Stimulated activated naive CD8-positive, alpha-beta T cell treated with anti-CD3 and anti-CD28 coated beads, Interleukin-15, amount 100 ng/mL, for 72 hours (primary cell): ENCODE data around the gene SLC19A1.

Experiments used
- ATAC-seq: fragments of 150-1000 bp; cut with Tn5 transposase; 2 replicates; pipeline ENCODE4 v1.10.0; 2021; ENCODE audit warnings: mild to moderate bottlenecking, moderate library complexity
- DNase-seq, 2 donors: peaks; one replicate each; pipeline ENCODE4 v3.0.0; 2021 to 2022
- H3K27ac Mint-ChIP-seq, 2 donors: one replicate each; pipeline ENCODE4 v1.8.0; 2022; ENCODE audit warnings: mild to moderate bottlenecking in 2 of 2, mixed read lengths in 2 of 2, moderate library complexity in 2 of 2
- H3K27me3 Mint-ChIP-seq: one replicate; pipeline ENCODE4 v1.8.0; 2022; ENCODE audit warnings: mixed read lengths
- H3K4me1 Mint-ChIP-seq: one replicate; pipeline ENCODE4 v1.8.0; 2022; ENCODE audit warnings: mild to moderate bottlenecking, mixed read lengths
- H3K4me3 Mint-ChIP-seq, 2 donors: one replicate each; pipeline ENCODE4 v1.8.0; 2022; ENCODE audit warnings: mild to moderate bottlenecking in 2 of 2, mixed read lengths in 2 of 2, moderate library complexity in 1 of 2
- H3K9me3 Mint-ChIP-seq, 2 donors: one replicate each; pipeline ENCODE4 v1.8.0; 2022; ENCODE audit warnings: mixed read lengths in 2 of 2

SLC19A1 gene

DNA sequence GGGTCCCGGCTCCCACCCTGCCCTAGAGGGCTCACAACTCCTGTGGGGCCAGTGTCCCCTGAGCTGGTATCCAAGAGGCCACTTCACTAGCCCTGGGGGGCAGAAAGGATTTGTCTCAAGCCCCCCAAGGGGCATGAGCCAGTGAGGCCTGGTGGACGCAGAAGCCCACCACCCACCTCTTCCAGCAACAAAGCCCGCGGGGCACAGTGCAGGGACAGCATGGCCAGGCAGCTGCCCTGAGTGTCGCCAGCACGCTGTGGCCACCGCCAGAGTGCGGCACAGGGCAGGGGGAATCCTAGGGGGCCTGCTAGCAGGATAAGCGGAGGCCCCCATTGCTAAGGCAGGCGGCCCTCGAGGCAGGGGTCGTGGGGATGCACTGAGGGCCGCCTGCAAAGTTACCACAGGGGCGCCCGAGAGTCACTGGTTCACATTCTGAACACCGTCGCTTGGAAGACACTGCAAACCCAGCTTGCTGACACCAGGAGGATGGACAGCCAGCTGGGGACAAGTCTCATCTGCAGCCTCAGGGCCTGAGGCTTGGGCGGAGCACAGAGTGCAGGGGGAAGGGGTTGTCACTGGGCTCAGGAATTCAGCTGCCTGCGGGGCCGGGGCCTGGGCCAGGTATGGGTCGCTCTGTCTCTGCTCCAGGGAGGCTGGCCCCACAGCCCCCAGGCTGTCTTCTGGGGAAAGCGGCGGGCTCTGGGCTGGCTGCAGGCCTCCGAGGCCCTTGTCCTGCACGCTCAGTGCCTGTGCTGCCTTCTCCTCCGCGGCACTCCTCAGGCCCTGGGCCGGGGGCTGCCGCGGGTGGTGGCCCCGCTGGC lies 26.8 kb downstream of the SLC19A1 start:
- Mint-ChIP-seq H3K4me1 (peaks cover 46% of the 10 kb centered on the region), H3K9me3 (peaks cover 27 to 30% of the 10 kb centered on the region in 2 donors), H3K27ac (no peak overlapping the region), H3K4me3 (no peak overlapping the region), H3K27me3 (no peaks in the 10 kb centered on the region)
- DNase-seq (no peak), ATAC-seq (no peak)

- DNase-seq (no peak), ATAC-seq (no peak)
- Mint-ChIP-seq H3K4me1 (peaks cover 46% of the 10 kb centered on the region), H3K27me3 (no peaks in the 10 kb centered on the region), H3K27ac (peak overlapping the region; percentile 25 to 95), H3K9me3 (peaks cover 19 to 20% of the 10 kb centered on the region in 2 donors), H3K4me3 (no peak overlapping the region)
Measured at GRCh38 chr21:45514311-45515021, 27.8 kb downstream of the SLC19A1 start.

DNA sequence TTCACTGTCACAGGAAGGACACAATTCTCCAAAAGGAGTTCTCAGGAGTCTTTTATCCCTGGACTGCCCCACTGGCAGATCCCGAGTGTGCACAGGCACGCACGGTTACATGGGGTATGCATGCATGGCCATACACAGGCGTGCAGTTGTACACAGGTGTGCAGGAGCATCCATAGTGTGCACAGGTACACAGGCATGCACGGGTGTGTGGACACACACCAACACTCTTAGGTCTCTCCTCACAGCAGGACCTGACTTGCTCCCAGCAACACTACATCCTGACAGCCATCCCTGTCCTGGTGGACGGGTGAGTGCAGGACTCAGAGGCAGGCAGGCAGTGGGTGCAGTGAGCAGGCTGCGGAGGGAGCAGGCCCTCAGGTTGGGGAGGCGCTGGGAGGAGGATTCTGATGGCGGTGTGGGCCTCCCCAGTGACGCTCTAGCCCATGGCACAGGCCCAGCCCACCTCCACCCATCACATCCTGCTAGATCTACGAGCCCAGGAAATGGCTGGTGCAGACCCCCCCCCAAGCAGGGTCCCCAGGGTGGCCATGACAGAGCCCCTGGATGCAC lies 28.4 kb downstream of the SLC19A1 start:
- ATAC-seq = no peak
- Mint-ChIP-seq H3K9me3 (peaks cover 12 to 14% of the 10 kb centered on the region in 2 donors), H3K27ac (peak overlapping the region in 1 of 2 donors; percentile 95), H3K4me3 (no peak overlapping the region), H3K4me1 (peaks cover 47% of the 10 kb centered on the region), H3K27me3 (no peaks in the 10 kb centered on the region)
- DNase-seq = no peak

GRCh38 chr21:45513003-45513717 lies 29.1 kb downstream of the SLC19A1 start:
- Mint-ChIP-seq H3K9me3 (peaks cover 6 to 7% of the 10 kb centered on the region in 2 donors), H3K27me3 (no peaks in the 10 kb centered on the region), H3K27ac (no peak overlapping the region), H3K4me3 (no peak overlapping the region), H3K4me1 (peaks cover 47% of the 10 kb centered on the region)
- ATAC-seq (no peak), DNase-seq (no peak)

GRCh38 chr21:45512626-45513002 lies 29.6 kb downstream of the SLC19A1 start:
- Mint-ChIP-seq H3K27me3 (no peaks in the 10 kb centered on the region), H3K27ac (peak overlapping the region in 1 of 2 donors; percentile 88), H3K4me3 (no peak overlapping the region), H3K4me1 (peaks cover 41% of the 10 kb centered on the region), H3K9me3 (peaks cover under 1 to 2% of the 10 kb centered on the region in 2 donors)
- ATAC-seq (no peak), DNase-seq (no peak)

- ATAC-seq (no peak), DNase-seq (no peak)
- peaks cover 33% of the 10 kb centered on the region for H3K4me1 Mint-ChIP-seq
- H3K27ac Mint-ChIP-seq = no peak overlapping the region
- no peaks in the 10 kb centered on the region for H3K9me3 Mint-ChIP-seq
- no peak overlapping the region for H3K4me3 Mint-ChIP-seq
- no peaks in the 10 kb centered on the region for H3K27me3 Mint-ChIP-seq
Measured at GRCh38 chr21:45511661-45512431, 30.4 kb downstream of the SLC19A1 start.

DNA sequence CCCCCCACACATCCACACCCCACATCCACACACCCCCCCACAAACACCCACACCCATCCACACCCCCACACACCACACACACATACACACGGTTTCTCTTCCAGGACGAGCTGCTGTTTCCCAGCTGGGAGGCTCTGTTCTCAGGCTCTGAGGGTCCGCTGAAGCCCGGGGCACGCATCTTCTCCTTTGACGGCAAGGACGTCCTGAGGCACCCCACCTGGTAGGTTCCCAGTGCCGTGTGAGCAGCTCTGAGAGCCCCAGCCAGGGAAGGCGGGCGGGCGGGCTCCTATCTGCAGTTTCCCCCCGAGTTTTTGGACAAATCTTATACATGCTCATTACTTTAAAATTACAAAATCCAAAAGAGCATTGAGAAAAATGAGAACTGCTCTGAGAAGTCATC lies 31.2 kb downstream of the SLC19A1 start:
- Mint-ChIP-seq H3K27me3 (no peaks in the 10 kb centered on the region), H3K27ac (peak overlapping the region; percentile 25 to 27), H3K4me3 (no peak overlapping the region), H3K9me3 (no peaks in the 10 kb centered on the region), H3K4me1 (peaks cover 26% of the 10 kb centered on the region)
- ATAC-seq (no peak), DNase-seq (no peak)

DNA sequence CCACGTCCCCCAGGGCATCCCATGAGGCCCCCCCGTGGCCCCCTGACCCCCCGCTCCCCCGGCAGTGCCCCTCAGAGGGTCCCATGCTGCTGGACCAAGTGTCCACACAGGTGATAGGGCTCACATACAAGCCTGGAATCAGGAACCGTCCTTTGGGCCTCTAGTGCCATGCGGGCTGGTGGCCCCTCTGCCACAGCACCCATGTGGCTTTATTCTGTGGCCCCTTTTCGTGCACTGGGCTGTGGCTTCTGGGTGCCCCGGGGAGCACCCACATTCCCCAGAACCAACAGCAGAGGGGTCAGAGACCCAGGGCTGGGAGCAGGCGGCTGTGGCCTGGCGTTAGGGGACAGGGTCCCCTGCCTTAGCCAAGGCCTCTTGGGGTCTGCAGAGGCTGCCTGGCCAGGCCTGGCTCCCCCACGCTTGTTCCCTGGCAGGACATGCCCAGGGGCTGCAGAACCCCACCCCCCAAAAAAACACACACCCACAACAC lies 31.7 kb downstream of the SLC19A1 start:
- DNase-seq = no peak
- no peak overlapping the region for H3K4me3 Mint-ChIP-seq
- no peaks in the 10 kb centered on the region for H3K27me3 Mint-ChIP-seq
- no peak for ATAC-seq
- H3K27ac Mint-ChIP-seq = peak overlapping the region in 1 of 2 donors; percentile 94
- peaks cover 26% of the 10 kb centered on the region for H3K4me1 Mint-ChIP-seq
- no peaks in the 10 kb centered on the region for H3K9me3 Mint-ChIP-seq

DNA sequence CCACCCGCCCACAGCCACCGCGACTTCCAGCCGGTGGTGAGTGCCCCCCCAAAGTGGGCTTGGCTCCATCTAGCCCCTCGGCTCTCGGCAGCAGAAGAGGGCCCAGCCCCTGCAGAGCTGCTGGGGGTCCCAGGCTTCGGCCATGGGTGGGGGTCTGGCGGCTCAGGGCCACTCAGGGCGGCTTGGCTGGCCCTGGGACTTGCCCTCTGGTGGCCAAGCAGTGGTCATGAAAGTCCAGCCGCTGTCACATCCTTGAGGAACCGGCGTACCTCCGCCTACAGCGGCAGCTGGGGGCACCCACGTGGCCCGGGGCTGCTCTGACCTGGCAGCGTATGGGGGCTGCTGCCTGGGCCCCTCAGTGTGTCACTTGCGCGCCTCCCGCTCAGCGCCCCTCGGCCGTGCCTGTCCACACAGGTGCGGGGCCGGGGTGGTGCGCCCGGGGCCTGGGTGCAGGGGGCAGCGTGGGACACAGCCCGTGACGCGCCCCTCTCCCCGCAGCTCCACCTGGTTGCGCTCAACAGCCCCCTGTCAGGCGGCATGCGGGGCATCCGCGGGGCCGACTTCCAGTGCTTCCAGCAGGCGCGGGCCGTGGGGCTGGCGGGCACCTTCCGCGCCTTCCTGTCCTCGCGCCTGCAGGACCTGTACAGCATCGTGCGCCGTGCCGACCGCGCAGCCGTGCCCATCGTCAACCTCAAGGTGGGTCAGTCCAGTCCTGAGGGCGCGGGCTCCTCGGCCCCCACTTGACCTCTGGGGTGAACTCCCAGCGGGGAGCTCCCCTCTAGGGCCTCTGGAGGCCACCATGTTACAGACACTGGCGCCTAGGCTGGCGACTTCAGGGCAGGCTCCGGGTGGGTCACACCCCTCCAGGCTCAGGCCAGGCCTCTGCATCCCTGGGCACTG lies 32.4 kb downstream of the SLC19A1 start:
- H3K4me1 Mint-ChIP-seq = peaks cover 26% of the 10 kb centered on the region
- H3K27ac Mint-ChIP-seq = no peak overlapping the region
- H3K4me3 Mint-ChIP-seq = no peak overlapping the region
- peak; percentile 21 for ATAC-seq
- H3K9me3 Mint-ChIP-seq = no peaks in the 10 kb centered on the region
- H3K27me3 Mint-ChIP-seq = no peaks in the 10 kb centered on the region
- no peak for DNase-seq

GRCh38 chr21:45508607-45509565 lies 33.4 kb downstream of the SLC19A1 start:
- no peaks in the 10 kb centered on the region for H3K27me3 Mint-ChIP-seq
- no peak overlapping the region for H3K4me3 Mint-ChIP-seq
- DNase-seq (no peak), ATAC-seq (peak; percentile 16)
- peaks cover 21% of the 10 kb centered on the region for H3K4me1 Mint-ChIP-seq
- H3K9me3 Mint-ChIP-seq = no peaks in the 10 kb centered on the region
- H3K27ac Mint-ChIP-seq = peak overlapping the region in 1 of 2 donors; percentile 44

DNA sequence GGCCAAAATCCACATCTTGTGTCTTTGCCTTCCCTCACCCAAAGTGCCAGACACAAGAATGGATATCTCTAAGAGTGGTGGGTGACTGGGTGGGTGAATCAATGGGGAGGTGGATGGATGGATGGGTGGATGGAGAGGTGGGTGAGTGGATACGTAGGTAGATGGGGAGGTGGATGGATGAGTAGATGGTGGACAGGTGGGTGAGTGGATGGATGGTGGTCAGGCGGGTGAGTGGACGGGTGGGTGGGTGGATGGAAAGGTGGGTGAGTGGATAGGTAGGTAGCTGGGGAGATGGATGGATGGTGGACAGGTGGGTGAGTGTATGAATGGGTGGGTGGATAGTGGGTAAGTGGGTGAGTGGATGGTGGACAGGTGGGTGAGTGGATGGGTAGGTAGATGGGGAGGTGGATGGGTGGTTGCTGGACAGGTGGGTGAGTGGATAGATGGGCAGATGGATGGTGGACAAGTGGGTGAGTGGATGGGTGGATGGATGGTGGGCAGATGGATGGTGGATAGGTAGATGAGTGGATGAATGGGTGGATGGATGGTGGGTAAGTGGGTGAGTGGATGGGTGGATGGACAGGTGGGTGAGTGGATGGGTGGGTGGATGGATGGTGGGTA lies 34.2 kb downstream of the SLC19A1 start:
- no peak overlapping the region for H3K4me3 Mint-ChIP-seq
- H3K27me3 Mint-ChIP-seq = no peaks in the 10 kb centered on the region
- ATAC-seq = no peak
- DNase-seq = no peak
- peak overlapping the region; percentile 15 to 33 for H3K27ac Mint-ChIP-seq
- peaks cover 12% of the 10 kb centered on the region for H3K4me1 Mint-ChIP-seq
- H3K9me3 Mint-ChIP-seq = no peaks in the 10 kb centered on the region

DNA sequence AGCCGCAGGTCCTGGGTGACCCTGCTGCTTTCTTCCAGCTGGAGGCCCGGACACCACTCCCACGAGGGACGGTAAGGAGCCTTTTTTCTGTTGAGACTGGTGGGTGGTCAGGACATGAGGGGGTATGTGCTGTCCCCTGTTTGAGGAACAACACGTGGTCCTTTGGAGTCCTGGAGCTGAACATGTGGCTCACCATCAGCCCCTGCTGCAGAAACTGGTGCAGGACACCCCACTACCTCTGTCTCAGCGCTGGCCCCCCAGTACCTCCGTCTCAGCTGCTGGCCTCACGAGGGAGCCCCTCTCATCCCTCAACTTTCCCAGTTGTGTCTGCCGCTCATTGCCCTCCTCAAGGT lies 34.7 kb downstream of the SLC19A1 start:
- no peak for ATAC-seq
- H3K9me3 Mint-ChIP-seq = no peaks in the 10 kb centered on the region

More for the DNA sequence above, 34.7 kb downstream of the SLC19A1 start:
- H3K27ac Mint-ChIP-seq = peak overlapping the region in 1 of 2 donors; percentile 33
- H3K4me1 Mint-ChIP-seq = peaks cover 8% of the 10 kb centered on the region
- H3K4me3 Mint-ChIP-seq = no peak overlapping the region
- no peak for DNase-seq
- no peaks in the 10 kb centered on the region for H3K27me3 Mint-ChIP-seq
